Astrocyte (in vitro differentiated cells and primary cell): ENCODE results near the gene GPX8. TPM values are rescaled to one million over a fixed set of nuclear protein-coding genes. Genes with fewer than 3 reads are reported as not detected.

Experiments used
- DNase-seq: peaks from one replicate; pipeline ENCODE4 v3.0.0-alpha.2; 2010; ENCODE audit warnings: low read depth
- FAIRE-seq: peaks from 2 replicates; lab custom pipeline; 2011; peaks lifted over from hg19 to GRCh38; lab: Jason Lieb, UNC
- H2AFZ ChIP-seq: 2 replicates; pipeline ENCODE4 v1.6.0; 2012; ENCODE audit warnings: low read depth, low read length, inconsistent platforms
- H3K27ac ChIP-seq: 2 replicates; pipeline ENCODE4 v1.5.1; 2011; ENCODE audit warnings: low read depth, low read length, inconsistent platforms
- H3K27me3 ChIP-seq: 2 replicates; pipeline ENCODE4 v1.6.0; 2011; ENCODE audit warnings: low read length, inconsistent platforms; ENCODE audit not compliant: insufficient read depth
- H3K36me3 ChIP-seq: 2 replicates; pipeline ENCODE4 v1.5.1; 2011; ENCODE audit warnings: low read length, inconsistent platforms; ENCODE audit not compliant: insufficient read depth
- H3K4me1 ChIP-seq: 2 replicates; pipeline ENCODE4 v1.5.1; 2011; ENCODE audit warnings: low read length, inconsistent platforms; ENCODE audit not compliant: insufficient read depth
- H3K4me2 ChIP-seq: 2 replicates; pipeline ENCODE4 v1.6.0; 2012; ENCODE audit warnings: low read length, inconsistent platforms
- H3K4me3 ChIP-seq: 2 replicates; pipeline ENCODE4 v1.5.1; 2011; ENCODE audit warnings: low read depth, mild to moderate bottlenecking, low read length, inconsistent platforms; ENCODE audit not compliant: insufficient read depth
- H3K79me2 ChIP-seq: 2 replicates; pipeline ENCODE4 v1.6.0; 2012; ENCODE audit warnings: mild to moderate bottlenecking, low read length, inconsistent platforms; ENCODE audit not compliant: insufficient read depth
- H3K9ac ChIP-seq: 2 replicates; pipeline ENCODE4 v1.6.0; 2012; ENCODE audit warnings: mild to moderate bottlenecking, low read length, inconsistent platforms
- H3K9me3 ChIP-seq: 2 replicates; pipeline ENCODE4 v1.5.1; 2012; ENCODE audit warnings: low read depth, mild to moderate bottlenecking, low read length, inconsistent platforms; ENCODE audit not compliant: insufficient read depth
- H4K20me1 ChIP-seq: 2 replicates; pipeline ENCODE4 v1.6.0; 2012; ENCODE audit warnings: low read length, inconsistent platforms; ENCODE audit not compliant: insufficient read depth
- H3K27ac Mint-ChIP-seq: one replicate; pipeline ENCODE4 v1.8.0; 2021; ENCODE audit warnings: mild to moderate bottlenecking, mixed read lengths; ENCODE audit not compliant: unreplicated experiment
- H3K27me3 Mint-ChIP-seq: one replicate; pipeline ENCODE4 v1.8.0; 2021; ENCODE audit warnings: low read depth, mixed read lengths; ENCODE audit not compliant: unreplicated experiment
- H3K36me3 Mint-ChIP-seq: one replicate; pipeline ENCODE4 v1.8.0; 2021; ENCODE audit warnings: low read depth, mixed read lengths; ENCODE audit not compliant: unreplicated experiment
- H3K4me1 Mint-ChIP-seq: one replicate; pipeline ENCODE4 v1.8.0; 2021; ENCODE audit warnings: low read depth, mixed read lengths; ENCODE audit not compliant: unreplicated experiment
- H3K4me3 Mint-ChIP-seq: one replicate; pipeline ENCODE4 v1.8.0; 2021; ENCODE audit warnings: mild to moderate bottlenecking, moderate library complexity, mixed read lengths; ENCODE audit not compliant: unreplicated experiment
- H3K9me3 Mint-ChIP-seq: one replicate; pipeline ENCODE4 v1.8.0; 2021; ENCODE audit warnings: mild to moderate bottlenecking, mixed read lengths; ENCODE audit not compliant: unreplicated experiment
- CTCF ChIP-seq: IDR thresholded peaks from 2 replicates; pipeline ENCODE4 v1.5.1; 2011; ENCODE audit warnings: low read depth, mild to moderate bottlenecking, inconsistent platforms, low read length, moderate library complexity; ENCODE audit not compliant: insufficient read depth
- EZH2 ChIP-seq: IDR thresholded peaks from 2 replicates; pipeline ENCODE4 v1.6.1; 2012; ENCODE audit warnings: mild to moderate bottlenecking, low read length, inconsistent platforms; ENCODE audit not compliant: insufficient read depth
- total RNA-seq: library from RNA; stranded (reverse); gene quantifications from 2 replicates; pipeline ENCODE4 v1.2.1, GENCODE V29; 2021

Gene GPX8
- total RNA-seq, 1 donor from 2014 or later: 144 TPM

GRCh38 chr5:55134053-55134722, 25.8 kb upstream of the GPX8 start:
- Mint-ChIP-seq H3K27ac (peak overlapping the region; percentile 19), H3K36me3 (no peaks in the 10 kb centered on the region), H3K9me3 (peaks cover 6% of the 10 kb centered on the region), H3K27me3 (peaks cover 4% of the 10 kb centered on the region), H3K4me3 (no peak overlapping the region), H3K4me1 (peaks cover 3% of the 10 kb centered on the region)
- FAIRE-seq: no peak
- H3K4me2 ChIP-seq: no peak overlapping the region
- H3K27ac ChIP-seq: no peak overlapping the region
- no peaks in the 10 kb centered on the region for H3K79me2 ChIP-seq
- H3K9ac ChIP-seq: no peak overlapping the region
- H3K27me3 ChIP-seq: no peaks in the 10 kb centered on the region
- no peaks in the 10 kb centered on the region for H3K36me3 ChIP-seq
- no peak overlapping the region for H3K4me3 ChIP-seq
- H2AFZ ChIP-seq: no peak overlapping the region
- no peaks in the 10 kb centered on the region for H3K4me1 ChIP-seq
- H4K20me1 ChIP-seq: no peaks in the 10 kb centered on the region
- no peaks in the 10 kb centered on the region for H3K9me3 ChIP-seq
- DNase-seq: no peak
- no peak for TF ChIP-seq CTCF
- no peak for TF ChIP-seq EZH2

- no peaks in the 10 kb centered on the region for H3K9me3 ChIP-seq
- no peaks in the 10 kb centered on the region for H3K36me3 Mint-ChIP-seq
- no peak for TF ChIP-seq CTCF
- no peak for TF ChIP-seq EZH2
Measured at GRCh38 chr5:55136521-55136920, 23.4 kb upstream of the GPX8 start.

More at GRCh38 chr5:55136521-55136920, 23.4 kb upstream of the GPX8 start:
- FAIRE-seq (no peak), DNase-seq (no peak)
- H3K4me3 ChIP-seq: no peak overlapping the region
- no peaks in the 10 kb centered on the region for H4K20me1 ChIP-seq
- Mint-ChIP-seq H3K9me3 (peaks cover 2% of the 10 kb centered on the region), H3K4me3 (no peak overlapping the region), H3K27ac (no peak overlapping the region), H3K27me3 (peaks cover 4% of the 10 kb centered on the region), H3K4me1 (peaks cover 10% of the 10 kb centered on the region)
- H3K4me2 ChIP-seq: no peak overlapping the region
- H3K79me2 ChIP-seq: no peaks in the 10 kb centered on the region
- no peaks in the 10 kb centered on the region for H3K36me3 ChIP-seq
- no peak overlapping the region for H2AFZ ChIP-seq
- H3K4me1 ChIP-seq: no peaks in the 10 kb centered on the region
- H3K27me3 ChIP-seq: no peaks in the 10 kb centered on the region
- H3K9ac ChIP-seq: no peak overlapping the region
- no peak overlapping the region for H3K27ac ChIP-seq
